GM21360 (cell line): ENCODE measurements around the gene THTPA.
"Not testable (repeated sequence)": the region's sequence is repeated elsewhere in the genome, so short reads cannot be mapped to it uniquely, and the experiment has no call there.

Source experiments
- ATAC-seq: cut with Tn5 transposase; IDR thresholded peaks from one replicate; pipeline ENCODE4 v1.9.1; 2021; ENCODE audit warnings: mild to moderate bottlenecking, moderate library complexity; ENCODE audit not compliant: unreplicated experiment

THTPA gene

DNA sequence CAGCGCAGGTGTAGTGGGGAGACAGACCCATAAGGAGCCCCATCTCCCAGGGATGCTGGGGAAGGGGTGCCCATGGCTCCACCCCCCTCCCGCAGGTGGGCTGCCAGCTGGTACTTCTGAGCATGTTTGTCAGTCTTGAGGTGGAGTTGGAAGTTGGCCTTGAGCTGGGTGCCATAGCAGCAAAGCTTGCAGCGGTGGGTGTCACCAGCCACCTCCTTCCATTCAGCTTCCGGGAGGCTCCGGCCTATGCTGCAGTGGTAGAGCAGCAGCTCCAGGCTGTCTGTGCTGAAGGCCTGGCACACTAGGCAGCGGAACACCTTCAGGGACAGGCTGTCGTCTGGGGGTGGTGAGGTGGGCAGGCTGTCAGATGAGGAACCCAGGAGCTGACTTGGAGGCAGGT lies 23.4 kb upstream of the THTPA start:
- ATAC-seq: no peak

DNA sequence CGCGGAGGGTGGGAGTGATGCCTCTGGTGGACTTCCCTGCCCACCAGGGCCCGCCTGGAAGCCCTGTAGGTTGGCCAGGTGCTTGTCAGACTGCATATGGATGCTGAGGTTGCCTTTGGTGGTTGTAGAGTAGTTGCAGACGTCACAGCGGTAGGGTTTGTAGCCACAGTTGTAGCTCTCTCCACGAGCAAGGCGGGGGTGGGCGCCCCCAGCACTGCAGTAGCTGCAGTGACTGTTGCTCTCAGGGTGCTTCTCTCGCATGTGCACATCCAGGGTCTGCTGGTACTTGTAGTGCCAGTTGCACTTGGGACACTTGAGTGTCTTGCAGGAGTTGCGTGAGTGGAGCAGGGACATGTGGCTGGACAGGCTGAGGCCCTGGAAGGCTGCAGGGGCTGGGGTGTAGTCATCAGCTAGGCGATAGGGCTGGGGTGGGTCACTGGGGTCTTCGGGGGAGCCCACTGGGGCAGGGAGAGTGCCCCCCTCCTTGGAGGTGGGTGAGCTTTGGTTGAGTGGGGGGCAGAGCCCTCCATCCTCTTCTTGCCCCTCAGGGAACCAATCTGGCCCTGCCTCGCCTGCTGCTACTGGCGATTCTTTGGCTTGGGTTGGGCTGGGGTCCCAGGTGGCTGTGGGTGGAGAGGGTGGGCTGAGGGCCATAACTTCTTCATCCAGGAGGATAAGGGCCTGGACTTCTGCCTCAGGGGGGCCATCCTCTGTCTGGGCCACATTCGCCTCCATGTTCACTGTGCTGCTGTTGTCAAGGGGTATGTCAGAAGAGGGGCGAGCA lies 22.2 kb upstream of the THTPA start:
- no peak for ATAC-seq

DNA sequence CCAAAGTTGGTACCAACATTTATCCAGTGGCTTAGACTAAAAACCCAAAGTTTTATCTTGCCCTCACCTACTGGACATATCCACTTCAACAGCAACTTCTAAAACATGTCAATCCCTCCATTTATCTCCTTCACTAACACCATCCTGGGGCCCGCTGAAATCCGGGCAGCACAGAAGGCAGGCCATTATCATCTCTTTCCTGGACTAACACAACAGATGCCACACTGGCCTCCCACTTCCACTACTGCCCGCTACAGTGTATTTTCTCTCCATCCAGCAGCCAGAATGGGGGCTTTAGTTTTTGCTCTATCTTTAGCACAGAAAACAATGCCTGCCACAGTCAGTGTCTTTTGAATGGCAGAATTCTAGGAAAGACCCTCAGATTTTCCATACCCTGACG lies 20.1 kb upstream of the THTPA start:
- ATAC-seq: no peak

DNA sequence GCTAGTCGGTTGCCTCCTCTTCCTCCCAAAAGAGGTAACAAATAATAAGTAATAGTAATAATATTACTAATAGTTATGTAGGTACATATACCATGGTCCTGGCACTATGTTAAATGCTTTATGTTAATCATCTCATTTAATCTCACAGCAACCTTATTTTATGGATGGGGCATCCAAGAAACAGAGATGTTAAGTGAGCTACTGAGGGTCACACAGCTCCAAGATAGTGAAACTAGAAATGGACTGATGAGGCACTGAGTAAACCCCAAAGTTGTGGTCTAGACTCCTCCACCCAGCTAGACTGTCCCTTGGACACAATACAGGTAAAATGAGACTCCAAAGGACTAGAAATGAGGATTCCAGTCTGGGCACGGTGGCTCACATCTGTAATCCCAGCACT lies 19.6 kb upstream of the THTPA start:
- no peak for ATAC-seq

DNA sequence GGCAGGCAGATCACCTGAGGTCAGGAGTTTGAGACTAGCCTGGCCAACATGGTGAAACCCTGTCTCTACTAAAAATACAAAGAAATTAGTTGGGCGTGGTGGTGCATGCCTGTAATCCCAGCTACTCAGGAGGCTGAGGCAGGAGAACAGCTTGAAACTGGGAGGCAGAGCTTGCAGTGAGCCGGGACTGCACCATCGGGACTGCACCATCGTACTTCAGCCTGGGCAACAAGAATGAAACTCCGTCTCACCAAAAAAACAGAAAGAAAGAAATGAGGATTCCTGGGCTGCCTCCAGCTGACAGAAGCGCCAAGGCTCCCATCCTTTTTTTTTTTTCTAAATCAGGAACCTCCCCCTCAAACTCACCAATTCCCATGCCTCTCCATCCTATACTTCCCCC lies 19.2 kb upstream of the THTPA start:
- ATAC-seq: not testable (repeated sequence)

DNA sequence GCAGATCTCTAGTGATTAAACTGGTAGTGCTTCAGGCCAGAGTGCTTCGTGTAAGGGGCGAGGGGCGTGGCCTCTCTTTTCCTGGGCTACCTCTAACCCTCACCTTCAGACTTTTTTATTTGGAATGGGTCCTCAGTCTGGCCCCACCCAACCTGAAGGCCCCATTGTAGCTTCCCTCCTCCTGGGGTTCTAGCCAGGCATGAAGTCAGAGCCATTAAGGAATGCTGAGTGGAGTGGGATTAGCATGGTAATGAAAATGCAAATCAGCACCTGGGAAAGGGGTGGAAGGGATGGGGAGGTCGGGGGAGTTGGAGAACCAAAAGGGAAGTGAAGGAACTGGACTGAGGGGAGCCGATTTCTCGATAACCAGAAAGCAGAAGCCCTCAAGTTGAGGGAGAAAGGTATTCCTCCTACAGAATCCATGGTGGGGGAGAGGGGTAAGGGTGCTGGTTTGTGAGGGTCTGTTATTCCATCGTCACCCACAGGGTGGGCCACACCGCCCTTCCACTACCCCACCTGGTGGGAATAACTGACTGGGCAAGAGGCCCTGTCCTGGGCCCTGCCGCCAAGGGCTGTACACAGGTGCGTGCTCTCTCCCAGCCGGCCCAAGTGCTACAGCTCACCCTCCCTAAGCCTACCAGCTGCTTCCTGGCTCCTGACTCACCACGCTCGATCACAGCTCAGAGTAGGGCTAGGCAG lies 18.6 kb upstream of the THTPA start:
- ATAC-seq: no peak

DNA sequence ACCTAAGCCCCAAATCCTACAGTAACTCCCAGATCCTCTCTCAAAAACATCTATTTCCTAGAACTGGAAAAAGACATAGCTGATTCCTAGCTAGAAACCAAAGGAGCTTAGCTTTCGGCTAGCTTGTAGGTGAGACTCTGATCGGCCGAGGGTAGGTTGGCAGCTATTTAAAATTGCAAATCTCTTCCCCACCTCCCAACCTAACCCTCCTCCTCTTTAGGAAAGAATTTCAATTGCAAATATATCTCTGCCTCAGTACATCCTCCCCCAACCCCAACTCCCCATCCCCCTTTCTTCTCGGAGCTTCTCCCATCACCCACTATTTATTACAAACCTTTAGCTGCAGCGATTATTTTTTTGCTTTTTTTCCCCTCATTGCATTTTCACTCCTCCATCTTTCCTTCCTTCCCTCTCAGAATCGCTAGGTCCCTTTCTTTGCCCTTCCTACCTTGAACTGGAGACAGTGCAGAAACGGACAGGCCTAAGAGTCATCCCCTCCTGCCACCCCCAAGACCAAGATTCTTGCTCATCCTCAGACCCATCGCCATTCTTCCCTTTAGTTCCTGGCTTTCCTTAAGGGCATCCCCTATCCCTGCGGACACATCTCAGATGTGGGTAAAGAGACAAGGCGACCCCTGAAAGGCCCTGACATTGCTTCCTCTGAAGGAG lies 17.9 kb upstream of the THTPA start:
- ATAC-seq: no peak

DNA sequence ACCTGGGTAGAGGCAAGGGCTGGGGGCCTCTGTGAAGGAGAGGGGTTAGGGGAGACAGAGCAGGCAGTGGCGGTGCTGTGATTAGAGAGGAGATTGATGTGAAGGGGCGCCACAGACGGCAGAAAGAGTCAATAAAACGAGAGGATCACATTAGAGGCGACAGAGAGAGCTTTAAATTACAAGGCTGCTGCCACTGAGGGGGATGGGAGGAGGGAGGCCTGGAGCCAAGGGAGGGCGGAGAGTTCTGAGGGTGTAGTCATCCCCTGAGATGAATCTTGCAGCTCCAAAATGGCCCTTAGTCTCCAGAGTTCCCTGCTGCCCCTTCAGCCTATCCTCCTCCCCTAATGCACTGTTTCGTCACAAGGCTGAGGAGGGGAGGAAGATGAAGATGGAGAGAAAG lies 17.3 kb upstream of the THTPA start:
- no peak for ATAC-seq

DNA sequence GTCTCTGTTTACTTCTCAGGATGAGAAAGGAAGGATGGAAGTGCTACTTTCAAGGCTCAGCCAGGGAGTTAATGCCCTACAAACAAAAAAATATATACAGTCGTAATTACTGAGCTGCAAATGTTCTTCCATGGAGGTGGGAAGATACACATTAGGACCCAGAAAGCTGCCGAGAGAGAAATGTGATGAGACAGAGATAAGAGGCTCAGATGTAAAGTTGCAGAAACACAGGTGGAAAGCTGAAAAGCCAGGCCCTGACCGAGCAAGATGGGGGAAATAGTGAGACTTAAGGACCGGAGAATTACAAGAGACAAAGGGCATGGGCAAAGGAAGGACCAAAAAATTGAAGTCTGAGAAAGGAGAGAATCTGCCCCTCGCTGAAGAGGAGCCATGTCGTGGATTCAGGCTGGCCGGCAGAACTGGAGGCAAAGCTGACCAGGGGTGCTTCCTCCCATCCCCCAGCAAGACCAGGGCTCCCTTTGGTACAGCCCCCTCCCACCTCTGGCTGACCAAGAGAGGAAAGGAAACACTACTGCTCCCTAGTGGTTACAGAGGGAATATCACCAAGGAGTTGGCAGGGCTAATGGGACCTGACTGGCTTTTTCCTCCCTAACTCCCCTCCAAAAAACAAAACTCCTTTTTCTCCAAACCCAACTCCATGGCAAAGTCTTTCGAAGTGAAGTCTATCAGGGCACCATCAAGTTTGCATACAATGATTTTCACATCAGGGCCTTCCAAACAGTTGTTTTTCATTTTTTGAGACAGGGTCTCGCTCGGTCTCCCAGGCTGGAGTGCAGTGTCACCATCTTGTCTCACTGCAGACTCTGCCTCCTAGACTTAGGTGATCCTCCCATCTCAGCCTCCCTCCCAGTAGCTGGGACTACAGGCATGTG lies 16.6 kb upstream of the THTPA start:
- no peak for ATAC-seq

DNA sequence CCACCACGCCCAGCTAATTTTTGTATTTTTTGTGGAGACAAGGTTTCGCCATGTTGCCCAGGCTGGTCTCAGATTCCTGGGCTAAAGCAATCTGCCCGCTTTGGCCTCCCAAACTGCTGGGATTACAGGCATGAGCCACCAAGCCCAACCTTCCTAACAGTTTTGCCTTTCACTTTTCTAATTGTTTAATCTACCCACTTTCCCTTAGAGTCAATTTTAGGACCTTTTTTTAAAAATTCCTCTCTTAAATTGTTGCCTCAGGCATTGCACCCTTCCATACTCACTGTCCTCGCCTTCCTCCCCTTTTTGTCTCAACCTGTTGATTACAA lies 16.0 kb upstream of the THTPA start:
- no peak for ATAC-seq

DNA sequence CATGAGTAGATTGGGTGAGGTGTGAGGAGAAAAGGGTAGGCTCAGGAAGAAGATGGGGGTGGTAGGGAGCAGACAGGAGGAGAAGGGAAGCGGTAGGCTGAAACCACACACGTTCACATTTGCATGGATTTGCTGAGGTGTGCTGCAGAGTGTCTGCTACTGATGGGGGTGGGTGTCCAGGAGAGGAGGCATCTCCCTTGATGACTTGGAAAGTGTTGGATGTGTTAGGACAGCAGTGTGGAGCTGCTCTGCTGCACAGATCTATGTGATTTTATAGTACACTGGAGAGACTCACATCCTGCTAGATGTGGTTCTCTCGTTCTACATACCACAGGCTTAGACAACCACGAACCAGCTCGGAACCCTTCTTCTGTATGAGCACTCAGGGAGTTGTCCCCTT lies 13.8 kb upstream of the THTPA start:
- ATAC-seq: no peak

DNA sequence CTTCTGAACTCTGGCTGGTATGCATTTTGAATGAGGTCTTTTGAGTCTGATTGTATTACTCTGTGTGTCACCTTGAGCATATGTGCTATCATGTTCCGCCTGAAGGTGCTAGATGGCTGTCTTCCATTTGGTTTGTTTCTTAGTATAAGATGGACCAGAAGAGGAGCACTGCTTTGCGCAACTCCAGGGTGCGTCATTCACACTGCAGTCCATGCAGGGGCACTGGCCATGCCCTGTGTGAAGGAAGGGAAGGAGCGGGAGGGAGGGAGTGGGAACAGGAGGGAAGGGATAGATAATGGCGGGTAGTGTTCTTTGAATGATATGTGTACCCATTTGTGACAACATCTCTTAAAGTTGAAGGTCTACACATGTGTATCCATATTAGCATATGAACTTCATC lies 12.7 kb upstream of the THTPA start:
- ATAC-seq: no peak

DNA sequence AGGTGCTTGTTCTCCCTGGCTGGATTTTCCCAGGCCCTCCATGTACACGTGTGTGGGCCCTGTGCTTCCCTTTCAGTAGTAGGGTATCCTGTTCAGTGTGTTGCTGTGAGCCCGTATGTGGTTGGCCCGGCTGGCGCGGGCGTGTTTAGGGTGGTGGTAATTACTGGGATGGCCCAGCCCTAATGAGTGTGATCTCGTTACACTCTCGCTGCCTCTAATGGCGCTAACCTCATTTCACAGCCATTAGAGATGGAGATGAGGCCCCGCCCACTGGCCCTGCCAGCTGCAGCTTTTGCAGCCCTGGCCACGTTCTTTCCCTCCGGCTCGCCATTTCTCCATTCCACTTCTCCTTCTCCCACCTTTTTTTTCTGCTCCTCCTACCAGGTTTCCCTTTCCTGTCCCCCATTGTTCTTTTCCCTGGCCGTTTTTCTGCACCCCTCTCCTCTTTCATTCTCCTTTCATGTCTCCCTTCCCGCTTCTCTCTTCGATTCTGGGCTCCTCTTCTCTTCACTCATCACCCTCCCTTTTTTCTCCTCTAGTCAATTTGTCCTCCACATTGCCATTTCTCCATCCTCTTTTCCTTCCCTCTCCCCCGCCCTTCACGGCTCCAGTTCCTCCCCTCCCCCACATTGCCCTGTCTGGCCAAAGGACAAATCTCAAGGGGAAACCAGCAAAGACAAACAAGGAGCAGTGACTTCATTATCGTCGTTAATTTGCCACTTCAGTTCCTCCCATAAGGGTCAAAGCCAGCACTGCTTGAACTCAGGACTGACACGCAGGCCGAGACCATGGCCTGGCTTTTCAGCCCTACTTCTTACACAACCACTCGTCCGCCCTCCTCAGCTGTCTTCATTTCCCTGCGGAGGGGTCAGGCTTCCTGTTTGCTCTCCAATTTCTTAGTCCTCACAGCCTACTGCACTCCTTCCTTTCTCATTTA lies 11.3 kb upstream of the THTPA start:
- ATAC-seq: no peak

DNA sequence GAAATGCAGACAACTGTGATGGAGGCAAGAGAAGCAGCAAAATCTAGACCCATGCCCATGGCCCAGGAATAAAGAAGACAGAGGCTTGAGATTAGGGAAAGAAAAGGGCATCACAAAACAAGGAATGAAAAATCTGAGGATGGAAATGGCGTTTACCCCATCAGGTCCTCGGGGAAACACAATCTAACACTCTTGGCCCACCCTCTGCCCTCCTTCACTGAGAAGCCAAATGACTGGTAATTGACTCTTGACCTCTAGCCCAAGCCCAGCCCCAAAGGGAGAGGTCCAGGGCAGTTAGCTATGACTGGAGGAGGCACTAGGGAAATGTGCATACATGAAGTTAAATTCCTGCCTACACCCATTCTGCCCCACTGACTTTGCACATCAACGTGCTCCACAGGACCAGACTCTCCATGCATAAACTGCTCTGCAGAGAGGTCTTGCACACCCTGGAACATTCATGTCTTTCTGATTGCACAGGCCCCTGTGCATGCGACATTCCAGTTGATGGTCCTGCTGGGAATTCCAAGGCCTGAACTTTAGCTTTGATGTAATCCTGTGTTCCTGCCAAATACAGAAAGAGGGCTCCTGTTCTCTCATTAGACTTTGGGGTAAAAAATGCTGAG lies 10.2 kb upstream of the THTPA start:
- no peak for ATAC-seq

DNA sequence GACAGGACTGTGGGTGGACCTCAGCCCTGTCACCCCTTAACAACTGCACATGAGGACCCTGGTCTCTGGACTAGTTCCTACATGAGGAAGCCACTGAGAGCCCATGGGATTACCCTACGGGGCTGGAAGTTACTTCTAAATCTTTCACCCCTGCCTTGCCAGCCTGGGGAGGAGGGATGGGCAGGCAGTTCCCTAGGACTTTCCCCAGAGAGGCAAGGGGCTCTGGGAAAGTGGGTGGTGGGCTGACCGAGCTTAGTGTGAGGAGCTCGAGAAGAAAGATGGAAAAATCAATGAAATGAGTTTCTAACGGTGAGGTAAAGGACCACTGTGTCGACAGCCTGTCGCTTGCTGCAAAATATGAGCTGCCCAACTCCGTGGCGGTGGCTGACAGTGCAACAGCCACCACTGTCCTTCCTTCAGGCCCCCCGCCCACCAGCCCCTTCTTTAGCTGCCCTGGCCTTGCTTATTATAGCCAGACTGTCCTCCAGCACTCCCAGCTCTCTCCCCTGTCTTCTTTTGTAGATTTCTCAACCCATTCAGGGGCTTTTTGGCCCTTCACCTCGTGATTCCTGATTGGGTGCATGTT lies 9.5 kb upstream of the THTPA start:
- ATAC-seq: no peak

DNA sequence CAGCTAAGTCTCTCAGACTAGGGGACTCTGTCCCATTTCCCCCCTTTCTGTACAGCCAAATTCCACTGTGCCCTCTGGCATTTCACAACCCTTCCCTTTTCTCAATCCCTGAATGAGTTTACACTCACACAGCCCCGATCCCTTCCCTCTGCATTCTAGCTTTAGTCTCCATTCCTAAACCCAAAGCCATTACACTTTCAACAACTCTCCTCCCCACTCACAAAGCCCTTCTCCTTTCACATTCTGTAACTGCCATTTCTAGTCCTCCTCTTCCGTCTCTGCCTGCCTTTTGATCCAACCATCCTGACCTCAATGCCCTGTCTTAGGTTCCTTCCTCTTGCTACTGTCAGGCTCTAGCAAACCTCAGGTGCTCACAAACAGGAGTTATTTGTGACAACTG lies 8.1 kb upstream of the THTPA start:
- no peak for ATAC-seq

DNA sequence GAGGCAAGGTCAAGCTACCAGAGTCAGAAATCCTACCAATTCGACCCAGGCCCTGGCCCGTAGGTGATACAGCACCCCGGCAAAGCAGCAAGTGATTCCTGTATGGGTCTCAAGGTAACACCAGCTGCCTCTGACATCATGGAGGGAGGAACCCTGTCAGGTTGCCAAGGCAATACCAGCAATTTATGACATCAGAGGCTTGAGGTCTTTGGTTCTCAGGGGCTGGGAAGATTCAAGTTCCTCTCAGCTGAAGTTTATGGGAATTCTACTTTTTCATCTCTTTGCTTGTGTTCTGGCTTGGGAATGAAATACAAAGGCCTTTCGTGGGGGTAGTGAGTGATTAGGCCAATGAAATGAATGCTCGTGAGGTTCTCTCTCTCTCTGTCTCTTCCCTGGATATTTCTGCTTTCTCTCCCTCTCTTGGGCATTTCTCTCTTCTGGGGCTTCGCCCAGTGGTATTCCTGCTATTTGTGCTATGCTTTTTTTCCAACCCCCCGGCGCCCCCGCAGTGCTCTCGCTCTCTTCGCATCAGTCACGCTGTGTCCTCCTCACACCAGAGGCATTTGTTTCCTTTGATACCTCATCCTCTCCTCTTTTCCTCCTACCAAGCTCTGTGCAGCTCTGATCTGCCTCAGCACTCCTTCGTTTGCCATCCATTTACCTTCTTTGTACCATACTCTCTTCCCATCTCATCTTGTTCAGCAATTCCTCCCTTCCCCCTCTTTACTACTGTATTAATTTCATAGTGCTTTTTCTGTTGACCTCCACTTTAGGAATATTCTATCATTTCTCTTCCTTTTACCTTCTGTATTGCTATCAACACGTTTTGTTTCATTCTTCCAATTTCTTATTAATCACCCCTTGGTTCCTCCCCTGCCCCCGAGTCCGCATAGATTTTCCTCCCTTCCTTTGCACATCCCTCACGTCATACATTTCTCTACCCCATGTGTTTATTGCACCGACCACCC lies 7.4 kb upstream of the THTPA start:
- no peak for ATAC-seq

DNA sequence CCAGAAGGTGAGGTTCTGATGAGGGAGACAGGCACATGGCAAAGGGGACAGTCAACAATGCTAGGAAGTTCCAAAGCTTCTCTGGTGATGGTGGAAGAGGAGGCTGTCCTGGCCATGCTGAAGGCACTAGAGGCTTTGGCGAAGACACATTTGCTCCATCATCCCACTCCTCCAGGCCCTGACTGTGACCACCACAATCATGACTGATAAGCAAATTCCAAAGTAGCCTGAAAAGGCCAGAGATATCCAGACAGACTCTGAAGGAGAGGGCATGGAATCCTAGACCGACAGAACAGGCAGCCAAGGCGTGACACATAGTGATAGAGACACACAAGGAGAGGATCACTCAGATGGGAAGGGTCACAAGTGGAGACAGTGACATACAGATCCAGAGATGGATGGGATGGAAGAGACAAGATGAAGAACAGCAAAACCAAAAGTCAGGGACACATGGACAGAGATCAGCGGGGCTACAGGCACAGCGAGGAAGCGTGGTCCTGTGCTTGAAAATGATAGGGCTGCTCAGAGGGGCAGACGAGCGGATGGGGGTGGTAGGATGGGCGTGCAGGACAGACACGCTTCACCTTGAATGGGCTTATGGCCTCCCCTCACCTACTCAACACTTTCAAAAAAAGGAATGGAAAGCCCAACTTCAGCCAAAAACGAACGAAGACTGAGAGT lies 5.8 kb upstream of the THTPA start:
- no peak for ATAC-seq
